Measurements from ENCODE around the gene ZACN.

DNA sequence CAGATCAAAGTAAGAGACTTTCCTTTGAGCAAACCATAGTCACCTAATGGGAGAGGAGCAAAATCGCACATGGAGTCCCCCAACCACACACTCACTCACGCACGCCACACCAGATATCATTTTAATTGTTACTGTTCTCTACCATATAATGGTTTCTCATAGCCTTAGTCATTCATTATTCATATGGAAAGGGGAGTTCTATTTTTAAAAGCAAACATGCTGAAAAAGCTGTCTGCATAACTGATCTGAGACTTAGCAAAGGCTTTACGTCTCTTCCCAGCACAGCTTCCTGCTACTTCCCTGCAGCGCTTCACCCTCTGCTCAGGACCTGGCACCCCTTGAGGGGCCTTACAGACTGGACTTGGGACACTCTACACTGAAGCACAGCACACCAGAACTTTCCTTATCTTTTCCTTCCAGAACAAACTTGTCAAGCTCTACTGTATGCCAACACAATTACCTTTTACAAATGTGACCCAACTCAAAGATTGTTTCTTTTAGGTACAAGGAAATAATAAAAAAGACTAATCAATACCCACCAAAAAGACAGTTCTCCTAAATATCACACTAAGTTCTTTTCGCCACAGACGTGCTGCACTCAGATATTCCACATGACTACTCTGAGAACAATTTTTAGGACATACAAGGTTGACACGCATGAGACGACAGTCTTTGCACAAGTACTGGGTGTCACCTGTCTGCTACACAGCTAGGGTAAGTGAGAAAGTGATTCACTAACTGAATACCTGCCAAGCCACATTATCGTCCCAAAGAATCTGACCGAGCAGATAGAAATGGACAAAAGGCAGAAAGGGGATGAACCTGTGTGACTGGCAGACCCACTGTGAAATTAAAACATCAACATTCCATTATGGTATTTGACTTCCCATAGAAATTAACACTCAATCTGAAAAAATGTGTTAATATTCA is 28.2 kb upstream of the ZACN start:
- TF ChIP-seq, protein P1, sequence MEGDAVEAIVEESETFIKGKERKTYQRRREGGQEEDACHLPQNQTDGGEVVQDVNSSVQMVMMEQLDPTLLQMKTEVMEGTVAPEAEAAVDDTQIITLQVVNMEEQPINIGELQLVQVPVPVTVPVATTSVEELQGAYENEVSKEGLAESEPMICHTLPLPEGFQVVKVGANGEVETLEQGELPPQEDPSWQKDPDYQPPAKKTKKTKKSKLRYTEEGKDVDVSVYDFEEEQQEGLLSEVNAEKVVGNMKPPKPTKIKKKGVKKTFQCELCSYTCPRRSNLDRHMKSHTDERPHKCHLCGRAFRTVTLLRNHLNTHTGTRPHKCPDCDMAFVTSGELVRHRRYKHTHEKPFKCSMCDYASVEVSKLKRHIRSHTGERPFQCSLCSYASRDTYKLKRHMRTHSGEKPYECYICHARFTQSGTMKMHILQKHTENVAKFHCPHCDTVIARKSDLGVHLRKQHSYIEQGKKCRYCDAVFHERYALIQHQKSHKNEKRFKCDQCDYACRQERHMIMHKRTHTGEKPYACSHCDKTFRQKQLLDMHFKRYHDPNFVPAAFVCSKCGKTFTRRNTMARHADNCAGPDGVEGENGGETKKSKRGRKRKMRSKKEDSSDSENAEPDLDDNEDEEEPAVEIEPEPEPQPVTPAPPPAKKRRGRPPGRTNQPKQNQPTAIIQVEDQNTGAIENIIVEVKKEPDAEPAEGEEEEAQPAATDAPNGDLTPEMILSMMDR (IDR thresholded peaks at IDR 0.05): peak in 1 of 4 experiments; percentile 9
- TF ChIP-seq POLR2AphosphoS5 (IDR thresholded peaks at IDR 0.05): no peak

Measured in prostate gland (tissue), 2 donors.